ENCODE results near the gene PHC2.

PHC2 gene

GRCh38 chr1:33430692-33431593, at the start of gene PHC2:
Gene PHC2, minus strand, starts transcription at chr1:33431095. Its CDS starts 55,556 bp downstream, at chr1:33375539.
- DNase-seq: peak; percentile 94

DNA sequence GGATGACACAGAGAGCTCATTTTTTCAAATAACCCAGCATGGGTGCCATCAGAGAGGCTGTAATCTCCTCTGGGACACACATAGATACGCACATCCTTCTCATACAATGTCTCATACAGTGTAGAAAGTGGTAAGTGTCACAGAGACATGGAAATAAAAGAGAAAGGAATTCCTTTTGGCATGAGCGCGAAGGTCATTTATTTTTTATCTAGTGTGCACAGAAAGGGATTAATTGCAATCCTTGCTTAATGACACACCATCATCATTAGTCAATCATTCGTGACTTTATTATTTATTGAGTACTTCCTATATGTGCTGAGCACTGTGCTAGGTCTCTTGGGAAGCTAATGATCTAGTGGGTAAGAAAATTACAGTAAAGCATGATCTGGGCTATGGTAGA, 46.6 kb upstream of the PHC2 start:
- DNase-seq: no peak

GRCh38 chr1:33473900-33474299, 43.0 kb upstream of the PHC2 start:
- no peak for DNase-seq

DNA sequence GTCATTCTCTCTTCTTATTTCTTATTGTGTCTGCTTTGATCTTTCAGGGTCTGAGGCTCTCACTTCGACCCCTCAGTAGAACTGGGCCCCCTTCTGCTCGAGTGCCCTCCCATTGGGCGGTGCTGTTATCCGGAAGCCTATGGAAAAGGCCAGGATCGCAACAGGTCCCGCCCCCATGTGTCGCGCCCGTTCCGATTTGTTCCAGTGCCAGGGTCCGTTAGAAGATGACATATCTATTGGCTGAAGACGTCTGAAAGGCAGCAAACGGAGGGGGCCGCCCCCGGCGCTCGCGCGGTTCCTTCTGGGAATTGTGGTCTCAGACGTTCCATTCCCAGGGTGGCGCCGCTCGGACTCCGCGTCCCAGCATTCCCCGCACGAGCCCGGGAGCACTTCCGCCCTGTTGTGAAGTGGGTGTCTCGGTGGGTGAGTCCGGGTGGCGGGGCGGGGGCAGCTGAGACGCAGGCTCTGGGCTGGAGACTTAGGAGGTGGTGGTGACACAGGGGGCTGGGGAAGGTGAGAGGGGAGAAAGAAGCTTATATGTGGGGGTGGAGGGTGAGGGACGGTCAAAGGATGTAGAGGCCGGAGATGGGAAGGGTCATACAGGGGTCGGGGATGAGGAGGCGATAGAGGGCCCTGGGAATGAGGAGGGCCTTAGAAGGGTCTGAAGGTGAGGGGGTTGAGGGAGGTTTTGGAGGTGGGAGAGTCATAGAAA, 41.5 kb upstream of the PHC2 start, which contains the start of gene ZSCAN20:
Gene ZSCAN20, plus strand, starts transcription at position 377 of the 712 bp plus-strand sequence. CDS start 6,644 bp downstream, outside the sequence.
- DNase-seq: no peak

DNA sequence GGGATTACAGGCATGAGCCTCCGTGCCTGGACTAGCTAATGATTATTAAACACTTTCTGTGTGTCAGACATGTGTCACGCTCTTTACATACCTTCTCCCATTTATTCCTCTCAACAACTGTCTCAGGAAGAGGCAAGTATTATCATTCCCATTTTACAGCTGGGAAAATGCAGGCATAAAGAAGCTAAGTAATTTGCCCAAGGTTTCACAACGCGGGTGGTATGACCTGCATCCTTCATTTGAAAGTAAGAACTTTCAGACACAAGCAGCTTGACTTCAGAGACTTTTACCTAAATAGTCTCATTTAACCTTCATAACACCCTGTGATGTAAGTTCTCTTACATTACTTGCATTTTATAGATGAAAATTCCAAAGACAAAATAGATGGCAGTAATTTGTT, 40.5 kb upstream of the PHC2 start:
- DNase-seq: no peak

DNA sequence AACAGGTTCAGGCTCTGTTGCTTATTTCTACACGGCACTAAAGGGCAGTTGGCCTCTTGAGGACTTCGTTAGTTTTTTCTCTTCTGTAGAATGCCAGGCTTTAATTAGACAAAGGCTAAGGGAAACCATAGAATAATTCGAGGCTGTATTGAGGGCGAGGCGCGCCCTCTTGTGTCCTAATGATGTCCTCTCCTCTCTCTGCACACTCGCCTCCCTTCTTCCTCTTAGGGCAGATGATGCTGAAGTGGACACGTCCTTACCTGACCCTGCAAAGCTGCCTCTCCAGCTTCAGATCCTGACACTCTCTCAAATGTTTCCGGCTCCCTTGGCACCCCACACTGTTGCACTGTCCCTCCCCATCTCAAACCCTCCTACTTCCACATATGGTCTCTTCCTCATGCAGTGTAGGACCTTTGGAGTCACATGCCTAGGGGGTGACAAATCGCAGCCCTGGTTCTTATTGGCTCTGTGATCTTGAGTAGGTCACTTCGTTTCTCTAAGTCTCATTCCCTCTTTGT, 39.7 kb upstream of the PHC2 start:
- DNase-seq: peak; percentile 25

GRCh38 chr1:33469691-33470090, 38.8 kb upstream of the PHC2 start:
- no peak for DNase-seq

DNA sequence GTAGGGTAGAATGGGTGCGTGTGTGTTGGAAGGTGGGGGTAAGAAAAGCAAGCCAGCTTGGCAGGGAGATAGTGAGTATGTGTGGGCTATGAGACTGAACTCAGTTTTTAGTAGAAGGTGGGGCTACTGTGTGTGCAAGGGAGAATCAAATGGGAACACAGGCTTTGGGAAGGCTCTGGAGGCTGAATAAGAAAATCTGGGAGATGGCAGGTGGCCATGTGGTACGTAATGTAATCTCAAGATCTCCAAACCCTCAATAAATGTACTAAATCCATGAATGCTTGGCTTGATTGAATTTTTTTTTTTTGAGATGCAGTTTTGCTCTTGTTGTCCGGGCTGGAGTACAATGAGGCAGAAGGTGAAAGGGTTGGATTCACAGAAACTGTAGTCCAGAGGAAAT, 38.1 kb upstream of the PHC2 start:
- no peak for DNase-seq

- no peak for DNase-seq
Observed at GRCh38 chr1:33468531-33468930, 37.6 kb upstream of the PHC2 start.

GRCh38 chr1:33468011-33468410, 37.1 kb upstream of the PHC2 start:
- no peak for DNase-seq

- no peak for DNase-seq
Observed at GRCh38 chr1:33466159-33466558, 35.3 kb upstream of the PHC2 start.

- no peak for DNase-seq
Observed at GRCh38 chr1:33465316-33465715, 34.4 kb upstream of the PHC2 start.

DNA sequence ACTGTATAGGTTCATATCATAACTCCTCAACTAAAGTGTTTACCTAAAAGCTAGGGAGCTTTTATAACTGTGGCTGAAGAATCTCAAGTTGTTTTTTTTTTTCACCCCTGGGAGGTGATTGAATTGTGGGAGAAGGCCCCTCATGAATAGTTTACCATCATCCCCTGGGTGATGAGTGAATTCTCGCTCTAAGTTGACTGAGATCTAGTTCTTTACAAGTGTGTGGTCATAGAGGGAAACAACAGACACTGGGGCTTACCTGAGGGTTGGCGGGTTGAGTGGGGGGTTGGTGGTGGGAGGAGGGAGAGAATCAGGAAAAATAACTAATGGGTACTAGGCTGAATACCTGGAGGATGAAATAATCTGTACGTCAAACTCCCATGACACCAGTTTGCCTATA, 33.7 kb upstream of the PHC2 start:
- no peak for DNase-seq

DNA sequence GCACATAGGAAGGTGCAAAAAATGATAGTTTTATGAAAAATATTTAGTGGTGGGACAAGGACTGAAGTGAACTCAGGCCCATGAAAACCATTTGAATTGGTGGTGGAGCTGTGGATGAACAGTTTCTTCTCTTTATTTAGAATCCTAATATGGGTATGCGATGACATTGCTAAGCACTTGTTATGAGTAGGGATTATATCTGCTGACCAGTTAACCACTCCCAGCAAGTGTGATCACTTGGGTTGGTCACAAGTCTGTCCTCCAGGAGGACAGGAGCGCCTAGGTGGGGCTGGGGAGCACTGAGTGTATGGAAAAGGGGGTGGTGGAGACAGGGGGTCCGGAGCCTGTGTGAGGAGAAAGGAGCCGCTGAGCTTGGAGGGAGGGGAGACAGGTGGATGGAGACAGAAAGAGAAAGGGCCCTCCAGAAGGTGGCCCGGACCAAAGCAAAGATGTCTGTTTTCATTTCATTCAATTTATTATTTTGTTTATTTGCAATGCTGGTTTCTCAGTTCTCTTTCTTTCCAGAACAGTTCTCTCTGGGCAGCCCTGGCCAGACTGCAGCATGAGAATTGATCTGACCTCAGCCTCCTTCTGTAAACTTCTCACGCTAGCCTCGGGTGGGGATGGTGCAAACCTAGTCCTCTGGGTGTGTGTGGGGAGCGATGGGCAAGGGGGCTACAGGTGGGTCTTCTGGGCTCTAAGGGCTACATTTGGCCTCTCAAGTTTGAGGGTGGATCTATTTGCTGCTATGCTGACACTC, 31.7 kb upstream of the PHC2 start:
- DNase-seq: no peak

DNA sequence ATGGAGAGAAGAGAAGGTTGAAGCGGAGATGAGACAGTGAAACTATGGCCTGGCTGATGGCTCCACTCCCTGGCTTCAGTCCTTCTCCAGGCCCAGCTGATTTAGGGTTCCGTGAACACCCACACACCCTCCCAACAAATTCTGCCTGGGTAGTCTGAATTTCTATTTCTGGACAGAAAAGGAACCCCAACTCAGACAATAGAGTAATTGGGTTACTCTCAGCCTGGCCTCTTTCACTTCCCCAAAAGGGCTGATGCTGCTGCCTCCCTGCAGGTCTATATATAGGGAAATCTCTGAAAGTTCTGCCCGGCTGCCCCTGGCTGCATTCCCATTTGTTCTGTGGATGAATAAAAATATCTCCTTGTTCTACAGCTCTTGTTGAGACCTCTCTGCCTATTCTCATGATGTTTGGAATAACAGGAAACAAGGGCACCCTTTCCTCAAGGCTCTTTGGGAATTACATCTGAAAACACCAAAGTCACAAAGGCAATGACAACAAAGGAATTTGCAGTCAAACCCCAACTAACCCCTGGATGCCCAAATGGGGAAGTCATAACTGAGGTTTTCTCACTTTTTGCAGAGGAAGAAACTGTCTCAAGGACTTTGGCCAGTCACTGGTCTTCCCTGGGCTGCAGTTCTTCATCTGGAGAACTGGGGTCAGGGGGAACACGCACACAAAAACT, 30.2 kb upstream of the PHC2 start:
- no peak for DNase-seq

- no peak for DNase-seq
Observed at GRCh38 chr1:33460144-33460543, 29.2 kb upstream of the PHC2 start.

- DNase-seq: no peak
Observed at GRCh38 chr1:33459691-33460090, 28.8 kb upstream of the PHC2 start.

- no peak for DNase-seq
Observed at GRCh38 chr1:33456502-33456886, 25.6 kb upstream of the PHC2 start.

- no peak for DNase-seq
Observed at GRCh38 chr1:33455539-33456501, 24.9 kb upstream of the PHC2 start.

DNA sequence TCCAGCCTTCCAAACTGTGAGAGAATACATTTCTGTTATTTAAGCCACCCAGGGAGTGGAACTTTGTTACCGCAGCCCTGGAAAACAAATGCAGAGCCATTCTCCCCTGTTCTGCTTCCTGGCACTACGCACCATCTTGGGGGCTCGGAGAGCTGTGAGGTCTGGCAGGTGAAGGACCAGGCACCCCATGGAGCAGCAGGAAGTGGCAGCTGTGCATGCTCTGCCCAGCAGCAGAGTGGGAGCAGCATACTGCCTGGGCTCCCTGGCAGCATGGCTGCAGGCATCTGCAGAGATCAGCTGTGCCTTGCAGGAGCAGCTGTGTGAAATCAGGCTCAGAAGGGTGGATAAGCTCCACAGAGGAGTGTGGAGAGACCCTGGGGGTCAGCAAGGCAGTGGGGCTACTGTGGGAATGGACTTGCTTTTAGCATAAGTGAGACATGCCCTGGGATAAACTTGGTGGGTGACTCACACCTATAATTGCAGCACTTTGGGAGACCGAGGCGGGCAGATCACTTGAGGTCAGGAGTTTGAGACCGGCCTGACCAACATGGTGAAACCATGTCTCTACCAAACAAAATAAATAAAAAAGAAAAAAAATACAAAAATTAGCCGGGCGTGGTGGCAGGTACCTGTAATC, 23.9 kb upstream of the PHC2 start:
- no peak for DNase-seq

DNA sequence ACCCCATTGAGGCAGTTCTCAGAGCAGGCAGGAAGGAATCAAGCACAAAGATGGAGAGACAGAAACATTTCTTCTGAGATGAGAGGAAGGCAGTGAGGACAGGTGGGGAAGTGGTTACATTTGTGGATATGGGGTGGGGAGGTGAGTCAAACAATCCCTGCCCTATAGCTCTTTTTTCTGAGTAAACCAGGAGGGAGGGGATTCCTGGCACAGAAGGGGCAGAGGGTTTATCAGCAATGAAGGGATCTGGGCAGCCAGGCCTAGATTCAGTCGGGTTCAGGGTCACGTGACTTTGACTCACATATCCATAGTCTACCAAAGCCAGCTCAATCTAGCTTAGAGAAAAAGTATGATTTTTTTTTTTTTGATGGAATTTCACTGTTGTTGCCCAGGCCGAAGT, 15.7 kb upstream of the PHC2 start:
- no peak for DNase-seq

All from NCI-H1048 (cell line).